Measurements from ENCODE around the gene TAOK1. TPM values are rescaled to one million over a fixed set of nuclear protein-coding genes. Genes with fewer than 3 reads are reported as not detected.
"Not testable (repeated sequence)": the region's sequence is repeated elsewhere in the genome, so short reads cannot be mapped to it uniquely, and the experiment has no call there.

Gene TAOK1
- total RNA-seq, 4 donors from 2014 or later: 57.9 to 72.2 (median 65.1) TPM

GRCh38 chr17:29474297-29474696, 84.1 kb downstream of the TAOK1 start:
- 88 to 100% methylated on average over 1 of the region's 1 CpG for WGBS, 2 donors (ENCODE audit: low coverage in 1 of 2)
- Histone ChIP-seq H3K27me3 (no peaks in the 10 kb centered on the region), H3K27ac (no peak overlapping the region), H3K4me3 (no peak overlapping the region), H3K9me3 (no peaks in the 10 kb centered on the region), H3K36me3 (peaks cover 0 to 56% of the 10 kb centered on the region in 2 donors), H3K4me1 (no peaks in the 10 kb centered on the region)
- TF ChIP-seq EP300 (IDR thresholded peaks at IDR 0.05): no peak
- no peak for TF ChIP-seq POLR2AphosphoS5 (IDR thresholded peaks at IDR 0.05)
- TF ChIP-seq POLR2A (IDR thresholded peaks at IDR 0.05): no peak
- no peak for TF ChIP-seq CTCF (IDR thresholded peaks at IDR 0.05)
- ATAC-seq: no peak

GRCh38 chr17:29475891-29476290, 85.7 kb downstream of the TAOK1 start:
- peaks cover 0 to 54% of the 10 kb centered on the region in 2 donors for H3K36me3 ChIP-seq
- TF ChIP-seq CTCF (IDR thresholded peaks at IDR 0.05) (no peak), EP300 (IDR thresholded peaks at IDR 0.05) (no peak), POLR2A (IDR thresholded peaks at IDR 0.05) (no peak), POLR2AphosphoS5 (IDR thresholded peaks at IDR 0.05) (no peak)
- H3K27me3 ChIP-seq: no peaks in the 10 kb centered on the region
- no peak overlapping the region for H3K27ac ChIP-seq
- no peak for ATAC-seq
- WGBS, 2 donors (ENCODE audit: low coverage in 1 of 2): 83 to 95% methylated on average over 2 of the region's 2 CpGs
- H3K9me3 ChIP-seq: no peaks in the 10 kb centered on the region
- no peaks in the 10 kb centered on the region for H3K4me1 ChIP-seq
- no peak overlapping the region for H3K4me3 ChIP-seq

- not testable (repeated sequence) for H3K4me3 ChIP-seq, H3K9me3 ChIP-seq, H3K27me3 ChIP-seq, H3K4me1 ChIP-seq, ATAC-seq, H3K27ac ChIP-seq
- peaks cover 3 to 64% of the 10 kb centered on the region in 2 donors for H3K36me3 ChIP-seq
- WGBS, 2 donors (ENCODE audit: low coverage in 1 of 2): 77 to 83% methylated on average over 4 to 7 of the region's 7 CpGs
Observed at GRCh38 chr17:29480249-29480928, 90.2 kb downstream of the TAOK1 start.

- no peaks in the 10 kb centered on the region for H3K4me1 ChIP-seq
- TF ChIP-seq POLR2A (IDR thresholded peaks at IDR 0.05) (no peak), POLR2AphosphoS5 (IDR thresholded peaks at IDR 0.05) (no peak), EP300 (IDR thresholded peaks at IDR 0.05) (no peak), CTCF (IDR thresholded peaks at IDR 0.05) (no peak)
- no peaks in the 10 kb centered on the region for H3K27me3 ChIP-seq
- WGBS, 2 donors (ENCODE audit: low coverage in 1 of 2): 94 to 100% methylated on average over 1 of the region's 1 CpG
- no peak for ATAC-seq
- no peaks in the 10 kb centered on the region for H3K9me3 ChIP-seq
- H3K27ac ChIP-seq: no peak overlapping the region
- H3K36me3 ChIP-seq: peaks cover 3 to 64% of the 10 kb centered on the region in 2 donors
- no peak overlapping the region for H3K4me3 ChIP-seq
Observed at GRCh38 chr17:29483503-29483902, 93.3 kb downstream of the TAOK1 start.

- Histone ChIP-seq H3K4me3 (no peak overlapping the region), H3K4me1 (no peaks in the 10 kb centered on the region), H3K27ac (no peak overlapping the region), H3K36me3 (peaks cover 0 to 84% of the 10 kb centered on the region in 2 donors), H3K9me3 (no peaks in the 10 kb centered on the region), H3K27me3 (no peaks in the 10 kb centered on the region)
- TF ChIP-seq CTCF (IDR thresholded peaks at IDR 0.05) (no peak), POLR2AphosphoS5 (IDR thresholded peaks at IDR 0.05) (no peak), EP300 (IDR thresholded peaks at IDR 0.05) (no peak), POLR2A (IDR thresholded peaks at IDR 0.05) (no peak)
- no peak for ATAC-seq
- WGBS, 2 donors (ENCODE audit: low coverage in 1 of 2): 80 to 88% methylated on average over 1 of the region's 1 CpG
Observed at GRCh38 chr17:29495011-29495410, 104.8 kb downstream of the TAOK1 start.
